SIG-M5 (cell line): ENCODE results near the gene SLC9A8.
A peak's percentile ranks its signal among the peaks of the same experiment; 100 is the strongest.
"Not testable (repeated sequence)": the region's sequence is repeated elsewhere in the genome, so short reads cannot be mapped to it uniquely, and the experiment has no call there.

Source experiments
- DNase-seq: peaks from one replicate; lab custom pipeline; 2025; lab: John Stamatoyannopoulos, UW

The SLC9A8 gene

DNA sequence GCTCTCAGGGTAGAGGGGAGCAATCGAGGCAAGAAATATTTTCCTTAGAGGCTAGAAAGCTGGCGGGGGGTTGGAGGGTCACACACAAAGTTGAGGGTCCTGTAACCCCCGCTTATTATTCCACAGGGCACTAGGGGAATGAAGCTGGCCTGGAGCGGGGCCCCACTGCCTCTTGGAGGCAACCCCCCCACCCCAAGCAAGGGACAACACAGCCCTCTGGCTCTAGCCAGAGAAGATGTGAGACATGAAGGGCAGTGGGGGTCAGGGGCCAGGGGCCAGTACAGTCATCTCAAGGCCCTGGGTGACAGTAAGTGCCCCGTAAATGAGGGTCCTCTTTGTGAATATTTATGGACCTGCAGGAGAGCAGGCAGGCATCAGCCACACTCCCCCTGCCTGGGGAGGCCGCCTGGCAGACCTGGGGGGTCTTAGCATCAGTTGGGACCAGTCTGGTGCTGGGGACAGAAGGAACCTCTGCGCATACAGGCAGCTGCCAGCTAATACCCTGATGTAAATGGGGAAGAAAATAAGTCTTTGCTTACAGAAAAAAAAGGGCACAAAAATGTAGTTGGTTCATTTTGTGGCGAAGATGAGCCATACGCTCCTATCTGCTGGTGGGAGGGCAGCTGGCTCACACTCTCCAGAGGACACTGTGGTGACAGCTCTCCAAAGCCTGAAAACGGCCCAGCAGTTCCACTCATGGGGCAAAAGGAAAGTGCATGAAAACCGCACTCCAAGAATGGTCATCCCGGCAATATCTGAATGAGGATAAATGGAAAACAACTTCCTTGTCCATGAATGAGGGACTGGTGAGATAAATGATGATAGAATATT is 80.8 kb downstream of the SLC9A8 start:
- no peak for DNase-seq

DNA sequence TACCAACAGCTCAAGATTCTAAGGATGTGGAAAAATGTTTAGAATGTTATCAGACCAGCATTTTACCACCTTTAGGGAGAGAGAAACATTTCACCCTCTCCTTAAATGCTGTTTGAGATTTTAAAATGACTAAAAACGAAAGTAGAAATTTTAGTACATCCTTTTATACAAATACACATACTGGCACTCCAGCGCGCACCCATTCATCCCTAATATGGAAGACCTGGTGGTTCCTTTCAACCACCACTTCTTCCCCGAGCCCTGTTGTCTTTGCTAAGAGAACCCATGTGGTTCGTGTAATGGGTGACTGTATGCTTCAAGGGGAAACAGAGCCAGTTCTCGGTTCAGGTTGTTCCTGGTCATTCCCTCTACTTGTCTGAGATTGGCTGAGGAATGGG is 81.4 kb downstream of the SLC9A8 start:
- DNase-seq = no peak

DNA sequence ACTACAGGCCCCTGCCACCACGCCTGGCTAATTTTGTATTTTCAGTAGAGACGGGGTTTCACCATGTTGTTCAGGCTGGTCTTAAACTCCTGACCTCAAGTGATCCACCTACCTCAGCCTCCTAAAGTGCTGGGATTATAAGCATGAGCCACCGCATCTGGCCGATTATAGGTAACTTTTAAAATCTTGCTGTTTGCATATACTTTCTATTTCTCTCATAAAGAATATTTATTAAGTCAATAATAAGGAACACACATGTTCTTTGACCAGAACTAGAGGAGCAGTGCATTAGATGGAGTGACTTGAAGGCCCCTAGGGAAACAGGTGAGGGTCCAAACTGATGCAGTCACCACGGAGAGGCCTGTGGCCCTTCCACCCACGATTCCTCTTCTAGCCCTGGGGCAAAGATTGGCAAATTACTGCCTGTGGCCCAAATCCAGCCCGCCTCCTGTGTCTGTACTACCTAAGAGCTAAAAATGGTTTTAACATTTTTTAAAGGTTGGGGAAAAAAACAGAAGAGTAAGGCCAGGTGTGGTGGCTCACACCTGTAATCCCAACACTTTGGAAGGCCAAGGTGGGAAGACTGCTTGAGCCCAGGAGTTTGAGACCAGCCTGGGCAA is 83.0 kb downstream of the SLC9A8 start:
- not testable (repeated sequence) for DNase-seq

DNA sequence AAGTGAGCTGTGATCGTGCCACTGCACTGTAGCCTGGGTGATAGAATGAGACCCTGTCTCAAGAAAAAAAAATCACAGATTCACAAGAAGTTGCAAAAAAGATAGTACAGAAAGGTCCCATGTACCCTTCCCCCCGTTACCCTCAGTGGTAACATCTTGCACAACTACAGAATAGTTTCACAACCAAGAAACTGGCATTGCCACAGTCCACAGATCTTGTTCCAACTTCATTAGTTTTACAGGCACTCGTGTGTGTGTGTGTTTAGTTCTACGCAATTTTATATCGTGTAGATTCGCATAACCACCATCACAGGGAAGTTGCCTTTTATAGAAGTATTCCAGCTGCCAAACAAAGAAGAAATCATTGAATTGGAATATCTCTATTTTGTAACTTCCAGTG is 83.6 kb downstream of the SLC9A8 start:
- peak; percentile 56 for DNase-seq

DNA sequence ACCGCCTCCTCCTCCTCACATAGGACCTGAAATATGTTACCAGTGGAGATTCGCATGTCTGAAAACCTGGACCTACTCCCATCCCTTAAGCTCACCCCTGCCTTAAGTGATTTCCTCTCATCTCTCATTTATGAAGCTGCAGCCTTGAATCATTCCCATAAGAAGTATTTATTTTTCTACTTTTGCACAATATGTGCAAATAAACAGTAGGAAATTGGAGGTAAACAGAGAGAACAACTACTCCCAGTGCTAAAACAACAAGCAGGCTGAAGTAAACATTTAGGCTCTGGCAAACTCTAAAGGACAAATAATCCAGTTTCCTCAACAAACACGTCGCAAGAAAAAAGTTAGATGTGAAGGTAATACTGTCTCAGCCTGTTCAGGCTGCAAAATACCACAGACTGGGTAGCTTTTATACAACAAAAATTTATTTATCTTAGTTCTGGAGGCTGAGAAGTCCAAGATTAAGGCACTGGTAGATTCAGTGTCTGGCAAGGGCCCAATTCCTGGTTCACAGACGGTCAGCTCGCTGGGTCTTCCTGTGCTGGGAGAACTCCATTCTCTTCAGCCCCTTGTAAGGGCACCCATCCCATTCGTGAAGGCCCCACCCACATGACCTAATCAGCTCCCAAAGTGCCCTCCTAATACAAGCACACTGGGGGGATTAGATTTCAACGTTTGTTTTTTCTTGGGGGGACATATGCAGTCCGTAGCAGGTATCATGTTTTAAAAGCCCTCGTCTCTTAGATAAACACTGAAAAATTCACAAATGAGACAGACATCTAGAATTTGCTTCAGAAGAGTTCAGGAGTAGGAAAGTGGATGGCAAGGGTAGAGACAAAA is 87.1 kb downstream of the SLC9A8 start:
- DNase-seq = no peak

DNA sequence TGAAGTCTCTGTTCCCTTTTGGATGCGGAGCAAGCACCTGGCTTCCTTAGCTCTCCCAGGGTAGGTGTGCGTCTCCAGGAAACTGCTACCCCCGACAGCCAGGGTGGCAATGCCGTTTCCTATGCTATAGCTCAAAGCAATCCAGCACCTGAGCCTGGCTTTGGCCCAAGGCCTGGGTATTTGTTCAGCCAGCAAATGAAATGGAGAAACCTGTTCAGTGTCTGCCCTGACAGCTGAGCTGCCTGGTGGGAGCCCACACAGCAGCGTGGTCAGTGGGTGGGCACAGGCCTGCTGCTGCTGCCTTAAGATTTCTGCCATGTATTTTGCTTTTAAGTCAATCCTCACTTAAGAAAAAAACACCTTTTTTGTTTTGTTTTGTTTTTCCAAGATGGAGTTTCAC is 89.0 kb downstream of the SLC9A8 start:
- DNase-seq = no peak

DNA sequence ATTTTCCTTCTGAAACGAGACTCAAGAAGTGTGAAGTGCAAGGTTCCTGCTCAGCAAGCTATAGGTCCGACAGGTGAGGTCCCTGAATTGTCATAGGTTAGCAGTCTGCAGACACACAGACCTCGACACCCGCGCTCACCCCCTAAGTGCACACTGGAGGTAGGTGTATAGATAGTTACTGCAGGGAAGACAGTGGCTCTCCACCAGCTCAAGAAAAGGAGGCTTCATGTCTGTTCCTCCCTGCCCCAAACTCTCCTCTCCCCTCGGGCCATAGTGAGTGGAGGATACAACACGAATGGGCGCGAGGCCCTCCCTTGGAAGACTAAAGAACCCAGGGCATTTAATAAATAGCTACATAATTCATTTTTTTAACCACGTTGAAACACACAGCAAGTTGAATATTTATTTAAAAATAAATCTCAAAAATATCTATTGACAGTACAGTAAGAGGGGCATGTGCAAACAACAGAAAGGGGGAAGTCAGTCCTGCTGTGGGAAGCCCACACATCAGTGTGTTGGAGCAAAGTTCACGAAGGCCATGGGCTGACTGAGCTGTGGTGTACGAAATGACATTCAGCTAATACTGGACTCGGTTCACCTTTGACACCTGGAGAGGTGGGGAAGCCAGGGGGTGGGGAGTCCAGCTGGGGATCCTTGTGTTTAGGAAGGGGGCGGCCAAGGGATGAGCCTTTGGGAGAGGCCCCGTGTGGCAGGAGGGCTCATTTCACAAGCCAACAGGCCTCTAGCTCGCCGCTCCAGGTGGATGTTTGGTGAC is 92.0 kb downstream of the SLC9A8 start:
- no peak for DNase-seq

DNA sequence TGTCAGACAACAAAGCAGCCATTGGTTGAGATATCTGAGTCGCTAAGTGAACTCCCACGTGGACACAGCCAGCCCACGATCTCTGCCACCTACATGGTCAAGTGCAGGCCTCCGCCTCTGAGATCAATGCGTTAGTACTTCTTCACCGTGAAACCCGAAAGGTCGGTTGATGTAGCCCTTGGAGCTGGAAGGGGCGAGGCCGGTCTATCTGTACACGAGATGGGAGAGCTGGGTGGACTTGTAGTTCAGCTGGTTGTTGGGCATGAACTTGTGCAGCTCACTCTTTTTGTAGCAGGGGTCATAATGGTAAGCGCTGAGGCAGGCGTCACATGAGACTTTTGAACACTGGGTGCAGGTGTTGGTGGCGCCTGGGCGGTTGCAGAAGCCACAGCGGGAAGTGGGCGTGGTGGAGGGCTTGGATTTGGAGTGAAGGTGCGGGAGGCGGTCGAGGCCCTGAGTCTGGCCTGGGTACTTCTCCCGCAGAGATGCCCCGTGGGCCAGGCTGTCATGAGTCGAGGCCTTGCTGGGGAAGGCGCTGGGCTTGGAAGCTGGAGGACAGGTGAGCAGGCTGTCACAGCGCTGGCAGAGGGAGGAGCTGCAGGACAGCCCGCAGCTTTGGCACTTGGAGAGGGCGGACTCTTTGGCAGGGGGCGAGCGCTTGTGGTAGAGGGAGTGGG is 92.9 kb downstream of the SLC9A8 start:
- DNase-seq = no peak

DNA sequence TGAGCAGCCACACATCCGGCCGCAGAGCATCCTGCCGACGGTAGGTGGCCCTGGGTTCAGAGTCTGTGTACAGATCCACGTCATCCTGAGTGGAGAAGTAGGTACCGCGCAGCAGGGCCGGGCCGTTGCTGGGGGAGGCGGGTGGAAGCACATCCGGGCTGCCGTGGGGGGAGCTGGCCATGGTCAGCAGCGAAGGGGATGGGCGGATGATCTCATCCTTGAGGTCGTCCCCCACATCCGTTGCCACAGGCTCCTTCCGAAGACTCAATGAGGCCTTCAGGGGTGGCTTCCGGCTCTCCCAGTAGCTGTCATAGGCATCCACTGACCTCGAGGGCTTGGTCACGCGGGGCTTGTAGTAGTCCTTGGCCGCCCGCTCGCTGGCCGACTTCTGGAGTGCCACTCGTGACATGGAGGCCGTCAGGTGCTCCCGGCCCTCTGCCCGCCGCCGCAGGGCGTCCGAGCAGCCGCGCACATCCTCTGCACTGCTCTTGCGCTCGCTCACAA is 93.5 kb downstream of the SLC9A8 start:
- no peak for DNase-seq

DNA sequence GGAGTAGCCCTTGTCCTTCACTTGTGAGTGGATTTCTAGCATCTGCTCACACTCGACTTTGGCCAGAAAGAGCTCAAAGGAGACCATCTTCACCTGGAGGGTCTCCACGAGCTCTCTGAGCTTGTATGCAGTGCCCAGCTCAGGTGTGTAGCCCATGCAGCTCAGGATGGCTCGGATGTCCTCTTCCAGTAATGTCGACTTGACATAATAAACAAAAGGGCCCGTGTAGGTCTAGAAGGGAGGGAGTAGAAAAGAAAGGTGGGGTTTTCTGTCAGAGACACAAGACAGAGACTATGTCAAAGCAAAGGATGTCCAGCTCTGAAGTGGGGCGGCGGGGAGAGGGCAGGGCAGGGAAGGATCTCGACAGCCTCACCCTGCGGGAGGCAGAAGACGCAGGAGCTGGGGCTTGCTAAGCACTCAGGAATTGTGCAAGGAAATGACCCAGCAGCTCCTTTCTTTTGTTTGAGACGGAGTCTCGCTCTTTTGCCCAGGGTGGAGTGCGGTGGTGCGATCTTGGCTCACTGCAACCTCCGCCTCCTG is 94.1 kb downstream of the SLC9A8 start:
- no peak for DNase-seq

DNA sequence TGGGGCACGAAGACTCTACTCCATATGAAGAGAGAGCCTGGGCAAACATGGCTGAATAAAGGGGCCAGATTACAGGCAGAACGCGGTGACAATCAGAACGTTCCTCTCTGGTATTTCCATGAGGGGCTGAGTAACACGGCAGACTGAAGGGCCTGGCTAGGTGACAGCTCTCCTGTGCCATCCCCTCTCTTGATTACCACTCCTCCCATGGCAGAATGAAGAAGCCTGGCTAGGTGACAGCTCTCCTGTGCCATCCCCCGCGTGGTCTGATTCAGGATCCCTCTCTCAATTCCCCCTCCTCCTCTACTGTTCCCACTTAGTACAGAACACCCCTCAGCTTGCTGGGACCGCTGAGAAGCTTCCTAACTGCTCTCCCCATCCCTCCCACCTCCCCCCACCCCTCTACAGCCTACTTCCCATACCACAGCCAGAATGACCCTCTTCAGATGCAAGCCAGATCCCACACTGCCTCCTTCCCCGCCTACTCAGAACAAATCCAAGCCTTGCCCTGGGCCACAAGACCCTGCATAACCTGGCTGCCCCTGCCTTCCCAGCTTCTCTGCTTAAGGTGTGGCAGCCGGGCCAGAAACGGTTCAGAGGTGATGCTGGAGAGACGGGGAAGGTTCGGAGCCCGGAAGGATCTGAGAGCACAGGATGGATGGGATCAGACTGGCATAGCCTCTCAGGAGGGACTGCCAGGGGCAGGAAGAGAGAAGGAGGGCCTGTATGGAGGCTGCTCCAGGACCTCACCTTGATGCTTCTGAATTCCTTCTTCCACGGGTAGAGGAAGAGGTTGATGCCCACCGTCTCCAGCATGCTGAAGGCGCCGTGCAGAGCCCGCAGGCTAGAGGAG is 95.0 kb downstream of the SLC9A8 start:
- DNase-seq = no peak

DNA sequence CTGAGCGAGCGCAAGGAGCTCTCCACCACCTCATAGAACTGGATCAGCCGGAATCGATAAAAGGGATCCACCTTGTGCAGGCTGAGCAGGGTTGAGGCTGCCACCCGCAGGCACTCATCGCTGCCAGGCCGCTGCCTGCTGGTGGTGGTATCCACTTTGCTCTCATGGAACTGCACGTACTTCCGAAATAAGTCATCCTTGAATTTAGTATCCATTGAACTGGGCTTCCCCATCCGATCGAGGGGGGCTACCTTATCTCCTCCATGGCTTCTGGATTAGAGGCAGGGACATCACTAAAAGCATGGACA is 95.6 kb downstream of the SLC9A8 start:
- no peak for DNase-seq

DNA sequence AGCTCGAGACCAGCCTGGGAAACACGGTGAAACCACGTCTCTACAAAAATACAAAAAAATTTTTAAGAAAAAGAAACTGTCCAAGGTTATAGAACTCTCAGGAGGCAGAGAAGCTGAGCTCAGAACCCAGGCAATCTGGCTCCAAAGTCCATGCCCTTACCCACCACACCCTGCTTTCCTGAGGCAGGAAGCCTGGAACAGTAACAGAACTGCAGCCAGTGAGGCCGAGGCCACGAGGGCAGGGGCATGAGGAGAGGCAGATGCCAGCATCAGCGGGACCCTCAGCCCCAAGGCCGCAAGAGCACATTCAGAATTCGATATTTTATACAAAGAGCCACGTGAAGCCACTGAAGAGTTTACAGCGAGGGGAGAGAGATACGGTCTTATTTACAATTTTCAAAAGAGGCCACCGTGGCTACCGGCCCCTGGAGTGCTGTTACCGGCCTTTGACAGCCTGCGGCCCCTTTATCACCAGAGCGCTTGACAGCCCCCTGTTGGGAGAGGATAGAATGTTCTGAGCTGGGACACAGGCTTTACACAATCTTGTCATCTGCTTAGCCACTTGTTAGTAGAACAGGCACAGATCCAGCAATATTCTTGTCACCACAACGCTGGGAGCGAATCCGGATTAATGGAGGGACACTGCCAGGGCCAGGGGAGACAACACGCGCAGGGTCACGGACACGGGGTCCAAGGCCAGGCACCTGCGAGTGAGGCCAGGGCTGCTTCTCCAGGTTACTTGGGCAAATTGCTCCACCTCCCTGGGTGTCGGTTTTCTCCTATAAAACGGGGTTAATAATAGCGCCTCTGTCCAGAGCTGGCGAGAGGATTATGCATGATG is 97.1 kb downstream of the SLC9A8 start:
- DNase-seq = no peak

DNA sequence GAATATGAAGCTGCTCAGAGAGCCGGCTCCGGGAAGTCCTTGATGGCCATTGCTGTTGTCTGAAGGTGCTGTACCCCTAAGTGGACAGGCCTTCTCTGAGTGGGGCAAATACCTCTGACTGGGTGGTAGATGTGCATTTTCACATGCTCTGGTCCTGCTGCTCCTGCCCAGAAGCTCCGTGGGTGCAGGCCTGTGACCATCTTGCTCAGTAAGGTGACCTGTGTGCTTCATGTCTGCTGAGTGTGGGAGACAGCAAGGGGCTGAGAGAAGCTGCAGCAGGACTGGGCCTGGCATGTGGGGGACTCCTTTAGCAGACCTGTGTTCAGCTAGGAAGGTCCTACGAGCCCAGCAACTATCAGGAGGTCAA is 97.7 kb downstream of the SLC9A8 start:
- no peak for DNase-seq

DNA sequence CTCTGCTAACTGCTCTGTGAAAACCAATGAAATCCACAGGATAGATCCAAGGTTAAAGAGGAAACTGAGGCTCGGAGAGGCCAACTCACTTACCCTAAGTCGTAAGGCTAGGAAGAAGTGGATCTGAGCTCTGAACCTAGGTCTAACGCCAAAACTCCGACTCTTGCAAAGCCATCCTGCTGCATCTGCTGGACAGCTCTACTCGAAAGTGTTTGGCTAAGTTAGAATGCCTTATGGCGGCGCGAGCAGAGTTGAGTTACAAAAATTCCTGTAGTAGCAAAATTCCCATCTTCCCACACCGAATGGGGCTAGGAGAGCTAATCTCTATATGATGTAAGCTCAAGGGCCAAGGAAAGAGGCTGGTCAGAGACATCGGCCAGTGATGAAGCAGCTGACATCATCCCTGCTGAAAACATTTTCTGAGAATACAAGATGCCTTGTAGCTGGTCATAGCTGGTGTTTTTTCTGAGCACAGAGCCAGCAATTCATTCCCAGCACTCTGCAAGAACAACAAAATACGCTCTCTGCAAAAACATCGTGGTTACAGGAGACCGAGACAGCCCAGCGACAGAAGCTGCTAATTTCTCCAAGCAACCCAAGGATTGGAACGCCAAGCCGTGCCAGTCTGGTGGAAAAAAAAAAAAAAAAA is 100.9 kb downstream of the SLC9A8 start:
- no peak for DNase-seq

DNA sequence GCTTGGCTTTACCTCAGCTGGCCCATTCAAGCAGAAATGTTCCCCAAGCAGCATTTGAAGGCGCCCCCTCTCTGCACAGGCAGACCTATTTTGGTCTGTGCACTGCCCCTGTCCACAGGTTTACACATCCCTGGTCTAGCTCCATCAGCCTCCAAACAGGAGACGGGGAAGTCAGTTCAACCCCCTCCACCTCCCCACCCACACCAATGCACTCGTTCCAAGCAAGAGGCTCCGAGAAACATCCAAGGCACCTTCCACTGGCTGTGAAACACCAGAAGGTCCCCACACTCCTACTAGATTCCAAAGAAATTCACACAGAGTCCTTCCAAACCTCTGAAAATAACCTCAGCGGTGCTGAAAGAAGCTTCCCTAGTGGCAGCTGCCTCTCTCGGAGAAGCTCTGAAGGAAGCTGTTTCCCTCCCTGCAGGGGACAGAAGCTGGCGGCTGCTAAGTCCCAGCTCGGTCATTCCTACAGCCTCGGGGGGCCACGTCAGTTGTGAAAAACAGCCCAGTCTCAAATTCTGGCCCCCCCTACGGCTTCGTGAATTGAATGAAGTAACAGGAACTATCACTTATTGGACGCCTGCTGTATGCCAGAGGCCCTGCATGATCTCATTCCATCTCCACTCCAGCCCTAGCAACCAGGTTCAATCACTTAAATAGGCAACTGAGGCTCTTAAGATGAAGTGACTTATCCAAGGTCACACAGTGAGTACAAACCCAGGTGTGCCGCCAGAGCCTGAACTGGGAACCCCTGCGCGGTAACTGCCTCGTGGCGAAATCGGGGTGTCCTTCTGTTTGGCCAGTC is 101.9 kb downstream of the SLC9A8 start:
- no peak for DNase-seq

DNA sequence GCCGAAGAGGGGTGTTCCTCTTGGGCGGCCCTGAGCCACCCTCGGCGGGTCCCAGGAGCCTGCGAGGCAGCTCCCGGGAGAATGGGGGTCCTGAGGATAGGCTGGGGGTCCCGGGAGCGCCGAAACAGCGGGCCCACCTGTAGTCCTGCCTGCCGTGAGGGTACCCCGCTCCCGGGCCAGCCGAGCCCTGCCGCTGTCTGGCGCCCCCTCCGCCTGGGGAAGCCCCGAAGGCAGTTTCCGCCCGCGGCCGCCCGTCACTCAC is 102.4 kb downstream of the SLC9A8 start:
- DNase-seq = no peak
